Activated CD8-positive, alpha-beta memory T cell treated with anti-CD3 and anti-CD28 coated beads, Interleukin-2, amount 10 ng/mL, durations not matched to agents 7 days and 5 days (primary cell): ENCODE measurements around the gene ANAPC5. TPM values are rescaled to one million over a fixed set of nuclear protein-coding genes. Genes with fewer than 3 reads are reported as not detected.

ENCODE experiments used
- ATAC-seq: fragments of 150-1000 bp; cut with Tn5 transposase; one replicate; pipeline ENCODE4 v1.10.0; 2021; ENCODE audit warnings: moderate library complexity
- CTCF ChIA-PET: fragments of 350-600 bp; sonication (Branson Sonifier 250); formaldehyde crosslinking; loops from one replicate; lab custom pipeline; 2021; ENCODE audit warnings: antibody characterized with exemption; lab: Charles Lee
- DNase-seq: peaks from one replicate; pipeline ENCODE4 v3.0.0-alpha.2; 2020
- H3K27ac Mint-ChIP-seq: one replicate; pipeline ENCODE4 v1.8.0; 2021; ENCODE audit warnings: mild to moderate bottlenecking, mixed read lengths
- H3K27me3 Mint-ChIP-seq: one replicate; pipeline ENCODE4 v1.8.0; 2021; ENCODE audit warnings: mixed read lengths
- H3K36me3 Mint-ChIP-seq: one replicate; pipeline ENCODE4 v1.8.0; 2021; ENCODE audit warnings: mild to moderate bottlenecking, mixed read lengths
- H3K4me1 Mint-ChIP-seq: one replicate; pipeline ENCODE4 v1.8.0; 2021; ENCODE audit warnings: mixed read lengths
- H3K4me3 Mint-ChIP-seq: one replicate; pipeline ENCODE4 v1.8.0; 2021; ENCODE audit warnings: mild to moderate bottlenecking, moderate library complexity, mixed read lengths
- H3K9me3 Mint-ChIP-seq: one replicate; pipeline ENCODE4 v1.8.0; 2022; ENCODE audit warnings: low read depth, mixed read lengths
- total RNA-seq, 2 experiments: library from RNA; stranded (reverse); gene quantifications; one replicate each; pipeline ENCODE4 v1.2.3, GENCODE V29; 2021

The ANAPC5 gene
- total RNA-seq, 2 experiments from 2014 or later: 138 to 157 TPM

GRCh38 chr12:121267822-121268221, 84.4 kb downstream of the ANAPC5 start:
- H3K9me3 Mint-ChIP-seq: no peaks in the 10 kb centered on the region
- no peaks in the 10 kb centered on the region for H3K4me1 Mint-ChIP-seq
- ATAC-seq (no peak), DNase-seq (no peak)
- no peak overlapping the region for H3K27ac Mint-ChIP-seq
- peaks cover 22% of the 10 kb centered on the region for H3K36me3 Mint-ChIP-seq
- H3K27me3 Mint-ChIP-seq: no peaks in the 10 kb centered on the region
- H3K4me3 Mint-ChIP-seq: no peak overlapping the region
- CTCF ChIA-PET: no interaction called here

- CTCF ChIA-PET: no interaction called here
- no peak for ATAC-seq
Observed at GRCh38 chr12:121264951-121265515, 87.2 kb downstream of the ANAPC5 start.

GRCh38 chr12:121264135-121264534, 88.1 kb downstream of the ANAPC5 start:
- Mint-ChIP-seq H3K36me3 (peaks cover 23% of the 10 kb centered on the region), H3K4me1 (no peaks in the 10 kb centered on the region), H3K27ac (no peak overlapping the region), H3K27me3 (no peaks in the 10 kb centered on the region), H3K4me3 (no peak overlapping the region), H3K9me3 (no peaks in the 10 kb centered on the region)
- CTCF ChIA-PET: no interaction called here
- no peak for ATAC-seq
- no peak for DNase-seq

More at GRCh38 chr12:121264951-121265515, 87.2 kb downstream of the ANAPC5 start:
- no peak for DNase-seq
- Mint-ChIP-seq H3K9me3 (no peaks in the 10 kb centered on the region), H3K4me3 (no peak overlapping the region), H3K36me3 (peaks cover 25% of the 10 kb centered on the region), H3K27me3 (no peaks in the 10 kb centered on the region), H3K4me1 (no peaks in the 10 kb centered on the region), H3K27ac (peak overlapping the region; percentile 21)

- ATAC-seq (no peak), DNase-seq (no peak)
- H3K4me1 Mint-ChIP-seq: no peaks in the 10 kb centered on the region
- no peak overlapping the region for H3K27ac Mint-ChIP-seq
- H3K9me3 Mint-ChIP-seq: no peaks in the 10 kb centered on the region
- no peak overlapping the region for H3K4me3 Mint-ChIP-seq
- CTCF ChIA-PET: no interaction called here
- no peaks in the 10 kb centered on the region for H3K27me3 Mint-ChIP-seq
- H3K36me3 Mint-ChIP-seq: peaks cover 22% of the 10 kb centered on the region
Observed at GRCh38 chr12:121263206-121263935, 88.8 kb downstream of the ANAPC5 start.

- Mint-ChIP-seq H3K36me3 (peaks cover 24% of the 10 kb centered on the region), H3K4me1 (no peaks in the 10 kb centered on the region)
- no peak for ATAC-seq
Observed at GRCh38 chr12:121261398-121261797, 90.8 kb downstream of the ANAPC5 start.

GRCh38 chr12:121260091-121260490, 92.1 kb downstream of the ANAPC5 start:
- Mint-ChIP-seq H3K27me3 (no peaks in the 10 kb centered on the region), H3K9me3 (no peaks in the 10 kb centered on the region), H3K27ac (no peak overlapping the region), H3K4me3 (no peak overlapping the region), H3K36me3 (peaks cover 26% of the 10 kb centered on the region), H3K4me1 (no peaks in the 10 kb centered on the region)
- ATAC-seq: no peak
- no peak for DNase-seq
- CTCF ChIA-PET: no interaction called here

More at GRCh38 chr12:121261398-121261797, 90.8 kb downstream of the ANAPC5 start:
- H3K4me3 Mint-ChIP-seq: no peak overlapping the region
- no peak for DNase-seq
- no peaks in the 10 kb centered on the region for H3K27me3 Mint-ChIP-seq
- H3K9me3 Mint-ChIP-seq: no peaks in the 10 kb centered on the region
- no peak overlapping the region for H3K27ac Mint-ChIP-seq
- CTCF ChIA-PET: no interaction called here

- CTCF ChIA-PET: no interaction called here
- H3K4me1 Mint-ChIP-seq: no peaks in the 10 kb centered on the region
- H3K27ac Mint-ChIP-seq: no peak overlapping the region
- H3K4me3 Mint-ChIP-seq: no peak overlapping the region
- peaks cover 33% of the 10 kb centered on the region for H3K36me3 Mint-ChIP-seq
- no peaks in the 10 kb centered on the region for H3K27me3 Mint-ChIP-seq
- no peaks in the 10 kb centered on the region for H3K9me3 Mint-ChIP-seq
- DNase-seq: no peak
- ATAC-seq: no peak
Observed at GRCh38 chr12:121259074-121259473, 93.1 kb downstream of the ANAPC5 start.

Other genes with a start within 250 kb of the ANAPC5 start
- gene P2RX7, start 219.5 kb downstream of the ANAPC5 start, total RNA-seq: 10 to 100 TPM in 1 of 2 experiments, 1 to 10 TPM in 1; 7.5 to 14.4 TPM
- 10 to 100 TPM; 52.6 to 64.8 TPM for gene P2RX4, start 142.3 kb downstream of the ANAPC5 start, total RNA-seq
- 10 to 100 TPM; 34.1 to 37.4 TPM for gene CAMKK2, start 55.7 kb downstream of the ANAPC5 start, total RNA-seq
- gene RNF34, start 47.7 kb upstream of the ANAPC5 start, total RNA-seq: 100 to 1,000 TPM in 1 of 2 experiments, 10 to 100 TPM in 1; 96.1 to 102 TPM
- gene KDM2B, start 228.6 kb upstream of the ANAPC5 start, total RNA-seq: 10 to 100 TPM; 63.8 to 64.8 TPM